ENCODE measurements around the gene TAF13. TPM values are rescaled to one million over a fixed set of nuclear protein-coding genes. Genes with fewer than 3 reads are reported as not detected.

Gene TAF13
- total RNA-seq, 1 experiment from 2014 or later: 58.8 TPM

- Histone ChIP-seq H3K36me3 (ENCODE audit: insufficient read depth, low read length, poor library complexity, severe bottlenecking) (peaks cover 24% of the 10 kb centered on the region), H3K27me3 (replicated peaks; ENCODE audit: insufficient read depth, low read depth, low read length, poor library complexity) (no peaks in the 10 kb centered on the region), H3K27ac (ENCODE audit: low read depth, low read length, poor library complexity, severe bottlenecking) (no peak overlapping the region), H3K9me3 (ENCODE audit: low read depth, low read length, poor library complexity, severe bottlenecking) (no peaks in the 10 kb centered on the region), H3K4me3 (ENCODE audit: low read depth, low read length, poor library complexity, severe bottlenecking) (no peak overlapping the region), H3K4me1 (ENCODE audit: insufficient read depth, low read length, poor library complexity, severe bottlenecking) (no peaks in the 10 kb centered on the region)
- POLR2A ChIA-PET (ENCODE audit: low non-redundant PET): no interaction called here
- CTCF ChIA-PET: no interaction called here
- BruUV-seq (replicated peaks): no TSS peak
- intact Hi-C loops (cut with micrococcal nuclease; ENCODE audit: unreplicated experiment): no loop called here
- DNase-seq (ENCODE audit: low spot score): no peak
- TF ChIP-seq EZH2 (IDR thresholded peaks at IDR 0.05; ENCODE audit: borderline replicate concordance, low read depth, low read length, poor library complexity, severe bottlenecking) (no peak), CTCF (conservative IDR thresholded peaks at IDR 0.05; ENCODE audit: low read depth, low read length) (no peak)
Measured at GRCh38 chr1:109061183-109061582, 14.6 kb downstream of the TAF13 start.

- CTCF ChIA-PET: no interaction called here
- no peaks in the 10 kb centered on the region for H3K4me1 ChIP-seq (ENCODE audit: insufficient read depth, low read length, poor library complexity, severe bottlenecking)
- intact Hi-C loops (cut with micrococcal nuclease; ENCODE audit: unreplicated experiment): no loop called here
- no peak overlapping the region for H3K27ac ChIP-seq (ENCODE audit: low read depth, low read length, poor library complexity, severe bottlenecking)
- TF ChIP-seq EZH2 (IDR thresholded peaks at IDR 0.05; ENCODE audit: borderline replicate concordance, low read depth, low read length, poor library complexity, severe bottlenecking): no peak
- no peak for TF ChIP-seq CTCF (conservative IDR thresholded peaks at IDR 0.05; ENCODE audit: low read depth, low read length)
- POLR2A ChIA-PET (ENCODE audit: low non-redundant PET): no interaction called here
- no TSS peak for BruUV-seq (replicated peaks)
- peaks cover 24% of the 10 kb centered on the region for H3K36me3 ChIP-seq (ENCODE audit: insufficient read depth, low read length, poor library complexity, severe bottlenecking)
- H3K9me3 ChIP-seq (ENCODE audit: low read depth, low read length, poor library complexity, severe bottlenecking): no peaks in the 10 kb centered on the region
- no peak for DNase-seq (ENCODE audit: low spot score)
- no peak overlapping the region for H3K4me3 ChIP-seq (ENCODE audit: low read depth, low read length, poor library complexity, severe bottlenecking)
- no peaks in the 10 kb centered on the region for H3K27me3 ChIP-seq (replicated peaks; ENCODE audit: insufficient read depth, low read depth, low read length, poor library complexity)
Measured at GRCh38 chr1:109060707-109061106, 15.1 kb downstream of the TAF13 start.

GRCh38 chr1:109059026-109059425, 16.8 kb downstream of the TAF13 start:
- BruUV-seq (replicated peaks): no TSS peak
- intact Hi-C loops (cut with micrococcal nuclease; ENCODE audit: unreplicated experiment): no loop called here
- Histone ChIP-seq H3K9me3 (ENCODE audit: low read depth, low read length, poor library complexity, severe bottlenecking) (no peaks in the 10 kb centered on the region), H3K4me1 (ENCODE audit: insufficient read depth, low read length, poor library complexity, severe bottlenecking) (no peaks in the 10 kb centered on the region), H3K27me3 (replicated peaks; ENCODE audit: insufficient read depth, low read depth, low read length, poor library complexity) (no peaks in the 10 kb centered on the region), H3K36me3 (ENCODE audit: insufficient read depth, low read length, poor library complexity, severe bottlenecking) (peaks cover 11% of the 10 kb centered on the region), H3K4me3 (ENCODE audit: low read depth, low read length, poor library complexity, severe bottlenecking) (no peak overlapping the region), H3K27ac (ENCODE audit: low read depth, low read length, poor library complexity, severe bottlenecking) (no peak overlapping the region)
- ChIA-PET POLR2A (ENCODE audit: low non-redundant PET) (no interaction called here), CTCF (no interaction called here)
- no peak for DNase-seq (ENCODE audit: low spot score)
- no peak for TF ChIP-seq EZH2 (IDR thresholded peaks at IDR 0.05; ENCODE audit: borderline replicate concordance, low read depth, low read length, poor library complexity, severe bottlenecking)
- no peak for TF ChIP-seq CTCF (conservative IDR thresholded peaks at IDR 0.05; ENCODE audit: low read depth, low read length)
